Measurements from ENCODE around the gene CYP1A1. TPM values are rescaled to one million over a fixed set of nuclear protein-coding genes. Genes with fewer than 3 reads are reported as not detected.

The CYP1A1 gene
- total and polyA plus RNA-seq, 9 of the 15 experiments (the other 6 are each of a cell fraction or from before 2014, with no cell fraction given), result 0.04 to 0.13 (median 0.05) TPM; not detected in 5

DNA sequence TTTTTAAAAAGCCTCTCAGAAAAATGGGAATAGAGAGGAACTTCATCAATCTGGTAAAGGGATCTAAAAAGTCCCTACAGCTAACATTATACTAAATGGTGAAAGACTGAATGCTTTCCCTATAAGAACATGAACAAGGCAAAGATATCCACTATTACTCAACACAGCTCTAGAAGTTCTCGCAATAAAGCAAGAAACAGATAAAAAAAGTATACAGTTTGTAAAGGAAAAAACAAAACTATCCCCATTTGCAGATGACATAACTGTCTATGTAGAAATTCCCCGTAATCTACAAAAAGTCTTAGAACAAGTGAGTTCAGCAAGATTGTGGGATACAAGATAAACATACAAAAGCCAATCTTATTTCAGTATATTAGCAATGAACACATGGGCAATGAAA is 44.9 kb downstream of the CYP1A1 start:
- H3K27me3 ChIP-seq (ENCODE audit: control insufficient read depth in 2 of 2, insufficient read depth in 2 of 2, low read length in 2 of 2), result no peaks in the 10 kb centered on the region
- H4K20me1 ChIP-seq (replicated peaks; ENCODE audit: control insufficient read depth, insufficient read depth, low read length), result no peaks in the 10 kb centered on the region; the same call in 1 of the 2 replicates
- BruUV-seq (replicated peaks), result no TSS peak
- intact Hi-C loops (cut with micrococcal nuclease) (no loop called here), in situ Hi-C loops (cut with MboI) (no loop called here)
- FAIRE-seq (peak; percentile 58), DNase-seq (ENCODE audit: extremely low read depth in 1 of 4, low spot score in 3 of 4) (no peak), ATAC-seq (no peak)
- ChIA-PET POLR2A (no interaction called here), CTCF (ENCODE audit: low intra/inter-chr PET ratio) (no interaction called here)
- TF ChIP-seq JUN (IDR thresholded peaks at IDR 0.05; ENCODE audit: borderline replicate concordance, low read depth, low read length) (no peak), JUN (CRISPR knock-in tag; IDR thresholded peaks at IDR 0.05; ENCODE audit: borderline replicate concordance) (no peak), GATAD2B (IDR thresholded peaks at IDR 0.05; ENCODE audit: borderline replicate concordance) (no peak)
- peaks cover under 1% of the 10 kb centered on the region; the same call in 1 of the 2 replicates for H3K9me3 ChIP-seq (replicated peaks; ENCODE audit: control insufficient read depth, insufficient read depth, low read depth, low read length)
- H3K9me1 ChIP-seq (ENCODE audit: control insufficient read depth, insufficient read depth, low read length), result no peaks in the 10 kb centered on the region
- no peak overlapping the region for H3K27ac ChIP-seq (ENCODE audit: extremely low read depth, low read depth, low read length)
- no peak overlapping the region for H3K4me2 ChIP-seq (ENCODE audit: insufficient read depth, low read length)
- H3K79me2 ChIP-seq (ENCODE audit: control insufficient read depth, insufficient read depth, low read length), result peaks cover 9% of the 10 kb centered on the region
- no peak overlapping the region for H3K9ac ChIP-seq (ENCODE audit: insufficient read depth in 1 of 2, low read depth in 2 of 2, low read length in 2 of 2)
- H3K4me3 ChIP-seq, result no peak overlapping the region
- whole genome bisulfite sequencing (ENCODE audit: insufficient coverage, low coverage, missing lambda C conversion rate), result 66% methylated on average over 2 of the region's 2 CpGs
- H3K4me1 ChIP-seq (replicated peaks in 1 of 2; ENCODE audit: control insufficient read depth in 2 of 2, insufficient read depth in 2 of 2, low read length in 2 of 2), result no peaks in the 10 kb centered on the region
- peaks cover 4% of the 10 kb centered on the region; the same call in 2 of the 3 replicates for H3K36me3 ChIP-seq (ENCODE audit: control insufficient read depth, insufficient read depth, low read length)
- H2AFZ ChIP-seq (ENCODE audit: low read depth, low read length), result no peak overlapping the region

DNA sequence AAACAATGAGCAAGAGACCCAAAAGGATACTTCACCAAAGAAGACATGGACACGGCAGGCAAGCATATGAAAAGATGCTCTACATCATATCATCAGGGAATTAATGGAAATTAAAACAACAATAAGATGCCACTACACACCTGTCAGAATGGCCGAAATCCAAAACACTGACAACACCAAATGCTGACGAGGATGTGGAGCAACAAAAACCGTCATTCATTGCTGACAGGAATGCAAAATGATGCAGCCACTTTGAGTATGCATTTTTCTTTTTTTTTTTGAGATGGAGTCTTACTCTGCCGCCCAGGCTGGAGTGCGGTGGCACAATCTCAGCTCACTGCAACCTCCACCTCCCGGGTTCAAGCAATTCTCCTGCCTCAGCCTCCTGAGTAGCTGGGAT is 48.5 kb downstream of the CYP1A1 start:
- ATAC-seq (no peak), DNase-seq (ENCODE audit: extremely low read depth in 1 of 4, low spot score in 3 of 4) (no peak), FAIRE-seq (no peak)
- 64% methylated on average over 4 of the region's 7 CpGs for WGBS (ENCODE audit: insufficient coverage, low coverage, missing lambda C conversion rate)
- H4K20me1 ChIP-seq (replicated peaks; ENCODE audit: control insufficient read depth, insufficient read depth, low read length), result no peaks in the 10 kb centered on the region; the same call in 1 of the 2 replicates
- H3K27ac ChIP-seq (ENCODE audit: extremely low read depth, low read depth, low read length), result no peak overlapping the region
- peaks cover 20% of the 10 kb centered on the region for H3K36me3 ChIP-seq (ENCODE audit: control insufficient read depth, insufficient read depth, low read length)
- no peaks in the 10 kb centered on the region for H3K4me1 ChIP-seq (replicated peaks in 1 of 2; ENCODE audit: control insufficient read depth in 2 of 2, insufficient read depth in 2 of 2, low read length in 2 of 2)
- POLR2A ChIA-PET, result no interaction called here
- TF ChIP-seq COPS2 (conservative IDR thresholded peaks at IDR 0.05) (no peak), RBM25 (IDR thresholded peaks at IDR 0.05; ENCODE audit: low read depth, low read length, severe bottlenecking) (peak; percentile 40)
- TF ChIP-seq, protein P1, sequence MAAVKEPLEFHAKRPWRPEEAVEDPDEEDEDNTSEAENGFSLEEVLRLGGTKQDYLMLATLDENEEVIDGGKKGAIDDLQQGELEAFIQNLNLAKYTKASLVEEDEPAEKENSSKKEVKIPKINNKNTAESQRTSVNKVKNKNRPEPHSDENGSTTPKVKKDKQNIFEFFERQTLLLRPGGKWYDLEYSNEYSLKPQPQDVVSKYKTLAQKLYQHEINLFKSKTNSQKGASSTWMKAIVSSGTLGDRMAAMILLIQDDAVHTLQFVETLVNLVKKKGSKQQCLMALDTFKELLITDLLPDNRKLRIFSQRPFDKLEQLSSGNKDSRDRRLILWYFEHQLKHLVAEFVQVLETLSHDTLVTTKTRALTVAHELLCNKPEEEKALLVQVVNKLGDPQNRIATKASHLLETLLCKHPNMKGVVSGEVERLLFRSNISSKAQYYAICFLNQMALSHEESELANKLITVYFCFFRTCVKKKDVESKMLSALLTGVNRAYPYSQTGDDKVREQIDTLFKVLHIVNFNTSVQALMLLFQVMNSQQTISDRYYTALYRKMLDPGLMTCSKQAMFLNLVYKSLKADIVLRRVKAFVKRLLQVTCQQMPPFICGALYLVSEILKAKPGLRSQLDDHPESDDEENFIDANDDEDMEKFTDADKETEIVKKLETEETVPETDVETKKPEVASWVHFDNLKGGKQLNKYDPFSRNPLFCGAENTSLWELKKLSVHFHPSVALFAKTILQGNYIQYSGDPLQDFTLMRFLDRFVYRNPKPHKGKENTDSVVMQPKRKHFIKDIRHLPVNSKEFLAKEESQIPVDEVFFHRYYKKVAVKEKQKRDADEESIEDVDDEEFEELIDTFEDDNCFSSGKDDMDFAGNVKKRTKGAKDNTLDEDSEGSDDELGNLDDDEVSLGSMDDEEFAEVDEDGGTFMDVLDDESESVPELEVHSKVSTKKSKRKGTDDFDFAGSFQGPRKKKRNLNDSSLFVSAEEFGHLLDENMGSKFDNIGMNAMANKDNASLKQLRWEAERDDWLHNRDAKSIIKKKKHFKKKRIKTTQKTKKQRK (IDR thresholded peaks at IDR 0.05; ENCODE audit: borderline replicate concordance, low read depth, low read length), result no peak
- H3K4me3 ChIP-seq, result no peak overlapping the region
- H3K27me3 ChIP-seq (ENCODE audit: control insufficient read depth in 2 of 2, insufficient read depth in 2 of 2, low read length in 2 of 2), result no peaks in the 10 kb centered on the region
- intact Hi-C loops (cut with micrococcal nuclease), result no loop called here
- H3K4me2 ChIP-seq (ENCODE audit: insufficient read depth, low read length), result no peak overlapping the region
- CTCF ChIA-PET (ENCODE audit: low intra/inter-chr PET ratio), result no interaction called here
- H3K79me2 ChIP-seq (ENCODE audit: control insufficient read depth, insufficient read depth, low read length), result peaks cover 11% of the 10 kb centered on the region
- no peaks in the 10 kb centered on the region for H3K9me1 ChIP-seq (ENCODE audit: control insufficient read depth, insufficient read depth, low read length)
- H3K9ac ChIP-seq (ENCODE audit: insufficient read depth in 1 of 2, low read depth in 2 of 2, low read length in 2 of 2), result no peak overlapping the region
- in situ Hi-C loops (cut with MboI), result no loop called here
- no peak overlapping the region for H2AFZ ChIP-seq (ENCODE audit: low read depth, low read length)
- no peaks in the 10 kb centered on the region for H3K9me3 ChIP-seq (replicated peaks; ENCODE audit: control insufficient read depth, insufficient read depth, low read depth, low read length)
- BruUV-seq (replicated peaks), result no TSS peak
